Gastrocnemius medialis (tissue), 4 donors: ENCODE data around the gene ARHGAP26. TPM values are rescaled to one million over a fixed set of nuclear protein-coding genes. Genes with fewer than 3 reads are reported as not detected.
A peak's percentile ranks its signal among the peaks of the same experiment; 100 is the strongest.

Experiments
- ATAC-seq, 2 donors: fragments of 150-250 bp; one replicate each; pipeline ENCODE4 v1.9.1; 2016
- DNase-seq, 2 donors: peaks; one replicate each; pipeline ENCODE4 v3.0.0-alpha.2; 2019
- H3K27ac ChIP-seq, 4 donors: fragments of 200-600 bp; sonication (generic); 1 replicate in 1 of 4; 2 replicates in 3 of 4; pipeline ENCODE4 v1.5.1; 2016 to 2018; ENCODE audit warnings: mild to moderate bottlenecking in 2 of 4, moderate library complexity in 1 of 4
- H3K27me3 ChIP-seq, 3 donors: fragments of 200-600 bp; sonication (generic) in 2 of 3; 1 replicate in 1 of 3; 2 replicates in 2 of 3; pipeline versions ENCODE4 v1.5.1 to v1.6.0; 2016 to 2019; ENCODE audit warnings: mild to moderate bottlenecking in 1 of 3, moderate library complexity in 1 of 3
- H3K36me3 ChIP-seq, 2 donors: fragments of 200-600 bp; sonication (generic) in 1 of 2; one replicate each; pipeline ENCODE4 v1.5.1; 2017 to 2018
- H3K4me1 ChIP-seq, 2 donors: fragments of 200-600 bp; sonication (generic) in 1 of 2; one replicate each; pipeline ENCODE4 v1.5.1; 2016 to 2017; ENCODE audit warnings: mild to moderate bottlenecking in 2 of 2
- H3K4me3 ChIP-seq, 4 donors: fragments of 200-600 bp; sonication (generic) in 3 of 4; 1 replicate in 1 of 4; 2 replicates in 3 of 4; pipeline ENCODE4 v1.5.1; 2016 to 2019; ENCODE audit warnings: mild to moderate bottlenecking in 2 of 4
- H3K9me3 ChIP-seq, 3 donors: fragments of 200-600 bp; sonication (generic) in 2 of 3; 1 replicate in 1 of 3; 2 replicates in 2 of 3; pipeline ENCODE4 v1.5.1; 2016 to 2019
- POLR2A ChIP-seq, 2 donors: fragments of 450-650 bp; IDR thresholded peaks; one replicate each; pipeline ENCODE4 v1.6.1; 2017; ENCODE audit warnings: antibody characterized with exemption in 2 of 2, mild to moderate bottlenecking in 2 of 2, moderate library complexity in 2 of 2
- in situ Hi-C, 4 donors: fragments of 200-750 bp; cut with MboI; loops; one replicate each; pipeline versions ENCODE4 v1.15.0 to v1.8.0; 2017; ENCODE audit warnings: low sequenced_read_pairs in 4 of 4
- intact Hi-C: fragments of 100-400 bp; cut with DNase I; formaldehyde crosslinking; loops from one replicate; pipeline ENCODE4 v1.15.1; 2023; ENCODE audit warnings: low total_unique reads
- total RNA-seq, 4 donors: library from RNA; depleted of rRNA; stranded (reverse); fragments of >200 nt; gene quantifications; one replicate each; pipeline versions ENCODE4 v1.1.0 to v1.2.3, GENCODE V29; 2016
- TF ChIP-seq, protein P1 (sequence below), 5 experiments: fragments of 450-650 bp in 3 of 5; fragments of 200-600 bp in 2 of 5; sonication (generic) in 2 of 5; IDR thresholded peaks in 4 of 5; conservative IDR thresholded peaks in 1 of 5; 1 replicate in 4 of 5; 2 replicates in 1 of 5; pipeline ENCODE4 v1.5.1; 2016 to 2019; ENCODE audit warnings: antibody characterized with exemption in 5 of 5, mild to moderate bottlenecking in 3 of 5, moderate library complexity in 3 of 5

ARHGAP26 gene
- total RNA-seq, 4 donors from 2014 or later = 9.1 to 22.4 (median 13.4) TPM

DNA sequence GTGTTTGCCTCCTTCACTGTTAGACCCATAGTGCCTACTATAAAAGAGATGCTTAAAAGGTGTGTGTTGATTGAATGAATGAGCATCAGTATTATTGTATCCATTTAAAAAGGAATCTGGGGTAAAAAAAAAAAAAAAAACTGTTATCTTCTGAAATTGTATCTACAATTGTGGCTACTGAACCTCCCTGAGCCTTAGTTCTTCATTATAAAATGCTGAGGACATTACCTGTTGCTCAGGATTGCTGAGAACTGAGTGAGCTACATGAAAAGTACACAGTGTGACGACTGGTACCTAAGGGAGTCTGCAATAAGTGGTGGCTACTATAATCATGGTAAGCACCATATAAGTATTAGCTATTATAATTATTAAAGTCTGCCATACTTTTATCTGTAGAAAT lies 362.6 kb downstream of the ARHGAP26 start:
- Histone ChIP-seq H3K36me3 (no peaks in the 10 kb centered on the region), H3K4me3 (no peak overlapping the region), H3K27me3 (no peaks in the 10 kb centered on the region), H3K9me3 (no peaks in the 10 kb centered on the region), H3K4me1 (peaks cover 92 to 94% of the 10 kb centered on the region in 2 donors), H3K27ac (peak overlapping the region; percentile 90 to 97 (median 95))
- ATAC-seq (no peak), DNase-seq (no peak)
- in situ Hi-C loops = loop anchor here in 3 of 4 donors (10.0 to 25.0 kb wide), 3 partner anchors 95 to 255 kb away; no protein-coding TSS in a partner anchor
- TF ChIP-seq, protein P1, sequence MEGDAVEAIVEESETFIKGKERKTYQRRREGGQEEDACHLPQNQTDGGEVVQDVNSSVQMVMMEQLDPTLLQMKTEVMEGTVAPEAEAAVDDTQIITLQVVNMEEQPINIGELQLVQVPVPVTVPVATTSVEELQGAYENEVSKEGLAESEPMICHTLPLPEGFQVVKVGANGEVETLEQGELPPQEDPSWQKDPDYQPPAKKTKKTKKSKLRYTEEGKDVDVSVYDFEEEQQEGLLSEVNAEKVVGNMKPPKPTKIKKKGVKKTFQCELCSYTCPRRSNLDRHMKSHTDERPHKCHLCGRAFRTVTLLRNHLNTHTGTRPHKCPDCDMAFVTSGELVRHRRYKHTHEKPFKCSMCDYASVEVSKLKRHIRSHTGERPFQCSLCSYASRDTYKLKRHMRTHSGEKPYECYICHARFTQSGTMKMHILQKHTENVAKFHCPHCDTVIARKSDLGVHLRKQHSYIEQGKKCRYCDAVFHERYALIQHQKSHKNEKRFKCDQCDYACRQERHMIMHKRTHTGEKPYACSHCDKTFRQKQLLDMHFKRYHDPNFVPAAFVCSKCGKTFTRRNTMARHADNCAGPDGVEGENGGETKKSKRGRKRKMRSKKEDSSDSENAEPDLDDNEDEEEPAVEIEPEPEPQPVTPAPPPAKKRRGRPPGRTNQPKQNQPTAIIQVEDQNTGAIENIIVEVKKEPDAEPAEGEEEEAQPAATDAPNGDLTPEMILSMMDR (IDR thresholded peaks at IDR 0.05 in 4 of 5, conservative IDR thresholded peaks at IDR 0.05 in 1 of 5) = no peak
- no peak for TF ChIP-seq POLR2A (IDR thresholded peaks at IDR 0.05)
- intact Hi-C loops = loop anchor here (5.0 kb wide), 1 partner anchor 110 kb away; no protein-coding TSS in a partner anchor

DNA sequence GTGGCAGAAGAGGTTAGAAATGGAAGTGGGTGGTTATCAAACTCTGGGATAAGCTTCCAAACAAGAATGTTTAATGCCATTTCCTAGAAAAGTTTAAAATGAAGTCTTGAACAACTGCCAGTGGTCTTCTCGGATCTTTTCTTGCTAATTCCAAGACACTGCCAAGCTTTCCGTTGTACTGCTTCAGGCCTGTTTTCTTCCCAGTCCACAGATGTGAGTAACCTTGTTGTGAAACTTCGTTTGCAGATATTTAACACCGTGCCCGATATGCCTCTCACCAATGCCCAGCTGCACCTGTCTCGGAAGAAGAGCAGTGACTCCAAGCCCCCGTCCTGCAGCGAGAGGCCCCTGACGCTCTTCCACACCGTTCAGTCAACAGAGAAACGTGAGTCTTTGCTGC lies 363.5 kb downstream of the ARHGAP26 start:
- DNase-seq (peak; percentile 87 to 89), ATAC-seq (peak; percentile 58 to 71)
- in situ Hi-C loops = loop anchor here in 3 of 4 donors (10.0 to 25.0 kb wide), 3 partner anchors 96 to 254 kb away; no protein-coding TSS in a partner anchor
- H3K27ac ChIP-seq = peak overlapping the region; percentile 90 to 97 (median 95)
- H3K27me3 ChIP-seq = no peaks in the 10 kb centered on the region
- H3K9me3 ChIP-seq = no peaks in the 10 kb centered on the region
- no peaks in the 10 kb centered on the region for H3K36me3 ChIP-seq
- peaks cover 90 to 94% of the 10 kb centered on the region in 2 donors for H3K4me1 ChIP-seq
- intact Hi-C loops = loop anchor here (2.0 to 5.0 kb wide), 3 partner anchors 43 to 109 kb away; no protein-coding TSS in a partner anchor
- TF ChIP-seq POLR2A (IDR thresholded peaks at IDR 0.05) = peak in 1 of 2 donors; percentile 60
- TF ChIP-seq, protein P1 (IDR thresholded peaks at IDR 0.05 in 4 of 5, conservative IDR thresholded peaks at IDR 0.05 in 1 of 5) = no peak
- H3K4me3 ChIP-seq = peak overlapping the region; percentile 35 to 50 (median 42)

DNA sequence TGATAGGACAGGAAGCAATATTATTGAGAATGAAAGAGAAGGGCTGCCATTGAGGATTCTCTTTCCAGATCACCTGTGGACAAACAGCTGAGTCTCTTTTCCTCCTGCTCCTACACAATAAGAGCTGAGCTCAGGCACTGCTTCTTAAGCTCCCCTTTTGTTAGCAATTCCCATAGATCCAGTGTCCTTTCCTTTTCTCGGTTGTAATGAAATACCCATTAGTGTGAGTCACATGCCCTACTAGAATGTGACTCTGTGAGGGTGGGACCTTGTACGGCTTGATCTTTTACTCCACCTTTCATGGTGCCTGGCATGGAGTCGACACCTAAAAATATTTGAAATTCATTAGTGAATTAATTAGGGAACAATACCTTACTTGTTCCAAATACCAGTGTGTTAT lies 364.1 kb downstream of the ARHGAP26 start:
- Histone ChIP-seq H3K27ac (peak overlapping the region; percentile 90 to 97 (median 95)), H3K4me1 (peaks cover 90 to 92% of the 10 kb centered on the region in 2 donors), H3K4me3 (peak overlapping the region; percentile 35 to 50 (median 42)), H3K36me3 (no peaks in the 10 kb centered on the region), H3K9me3 (no peaks in the 10 kb centered on the region), H3K27me3 (no peaks in the 10 kb centered on the region)
- intact Hi-C loops = loop anchor here (2.0 to 5.0 kb wide), 3 partner anchors 43 to 109 kb away; no protein-coding TSS in a partner anchor
- DNase-seq = peak in 1 of 2 donors; percentile 26
- in situ Hi-C loops = loop anchor here in 3 of 4 donors (10.0 to 25.0 kb wide), 3 partner anchors 97 to 253 kb away; no protein-coding TSS in a partner anchor
- ATAC-seq = peak; percentile 31 to 60
- TF ChIP-seq POLR2A (IDR thresholded peaks at IDR 0.05) = peak in 1 of 2 donors; percentile 20
- TF ChIP-seq, protein P1 (IDR thresholded peaks at IDR 0.05 in 4 of 5, conservative IDR thresholded peaks at IDR 0.05 in 1 of 5) = no peak

DNA sequence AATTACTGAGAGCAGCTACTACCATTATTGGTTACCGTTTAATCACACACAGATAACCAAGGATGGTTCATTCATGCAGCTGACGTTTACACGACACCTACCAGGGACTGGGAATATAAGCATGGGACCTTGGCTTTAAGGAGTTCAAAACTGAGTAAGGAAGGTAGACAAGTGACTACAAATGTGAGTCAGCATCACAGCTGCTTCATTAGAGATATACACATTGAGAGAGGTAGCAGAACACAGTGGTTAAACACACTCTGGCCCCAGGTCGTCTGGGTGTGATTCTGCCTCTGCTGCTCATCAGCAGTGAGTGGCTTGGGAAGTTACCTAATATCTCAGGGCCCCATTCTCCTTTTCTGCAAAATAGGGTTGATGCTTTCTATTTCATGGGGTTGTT lies 364.7 kb downstream of the ARHGAP26 start:
- in situ Hi-C loops = loop anchor here in 3 of 4 donors (10.0 to 25.0 kb wide), 3 partner anchors 98 to 252 kb away; no protein-coding TSS in a partner anchor
- peaks cover 90 to 92% of the 10 kb centered on the region in 2 donors for H3K4me1 ChIP-seq
- H3K9me3 ChIP-seq = no peaks in the 10 kb centered on the region
- intact Hi-C loops = loop anchor here (2.0 to 5.0 kb wide), 3 partner anchors 42 to 110 kb away; no protein-coding TSS in a partner anchor
- TF ChIP-seq, protein P1 (IDR thresholded peaks at IDR 0.05 in 4 of 5, conservative IDR thresholded peaks at IDR 0.05 in 1 of 5) = no peak
- peak; percentile 22 to 29 for TF ChIP-seq POLR2A (IDR thresholded peaks at IDR 0.05)
- DNase-seq = peak in 1 of 2 donors; percentile 50
- H3K4me3 ChIP-seq = peak overlapping the region in 2 of 4 donors; percentile 47 to 50
- H3K36me3 ChIP-seq = no peaks in the 10 kb centered on the region
- no peaks in the 10 kb centered on the region for H3K27me3 ChIP-seq
- ATAC-seq = peak; percentile 3 to 14
- peak overlapping the region; percentile 90 to 97 (median 95) for H3K27ac ChIP-seq
